A673 (cell line): ENCODE measurements around the gene SDK1.

ENCODE experiments used
- CTCF ChIP-seq: fragments of 300-800, 200-600 bp; sonication (generic); conservative IDR thresholded peaks from 2 replicates; pipeline ENCODE4 v1.5.1; 2017; ENCODE audit warnings: low read depth, mild to moderate bottlenecking, antibody characterized with exemption, low read length, moderate library complexity, mixed read lengths
- EZH2 ChIP-seq: fragments of 200-600 bp; sonication (generic); IDR thresholded peaks from 2 replicates; pipeline ENCODE4 v1.6.1; 2017; ENCODE audit warnings: borderline replicate concordance, low read depth, mild to moderate bottlenecking, mixed read lengths, antibody characterized with exemption, low read length; ENCODE audit not compliant: poor library complexity, severe bottlenecking

- TF ChIP-seq CTCF: no peak
- TF ChIP-seq EZH2: no peak
Measured at GRCh38 chr7:4093483-4093882, 792.4 kb downstream of the SDK1 start.
